Glutamatergic neuron (in vitro differentiated cells): ENCODE results near the gene TEX38. TPM values are rescaled to one million over a fixed set of nuclear protein-coding genes. Genes with fewer than 3 reads are reported as not detected.

Experiments used
- DNase-seq: peaks from one replicate; pipeline ENCODE4 v3.0.0; 2022
- H3K27ac Mint-ChIP-seq: one replicate; pipeline ENCODE4 v1.8.0; 2020; ENCODE audit warnings: mild to moderate bottlenecking, mixed read lengths, inconsistent platforms; ENCODE audit not compliant: unreplicated experiment
- H3K27me3 Mint-ChIP-seq: one replicate; pipeline ENCODE4 v1.8.0; 2020; ENCODE audit warnings: mild to moderate bottlenecking, moderate library complexity, mixed read lengths, inconsistent platforms; ENCODE audit not compliant: unreplicated experiment
- H3K36me3 Mint-ChIP-seq: one replicate; pipeline ENCODE4 v1.8.0; 2020; ENCODE audit warnings: mild to moderate bottlenecking, mixed read lengths, inconsistent platforms; ENCODE audit not compliant: unreplicated experiment
- H3K4me1 Mint-ChIP-seq: one replicate; pipeline ENCODE4 v1.8.0; 2020; ENCODE audit warnings: mild to moderate bottlenecking, low read depth, mixed read lengths, inconsistent platforms; ENCODE audit not compliant: unreplicated experiment
- H3K4me3 Mint-ChIP-seq: one replicate; pipeline ENCODE4 v1.8.0; 2020; ENCODE audit warnings: mild to moderate bottlenecking, mixed read lengths, inconsistent platforms; ENCODE audit not compliant: unreplicated experiment
- H3K9me3 Mint-ChIP-seq: one replicate; pipeline ENCODE4 v1.8.0; 2020; ENCODE audit warnings: mild to moderate bottlenecking, moderate library complexity, mixed read lengths, inconsistent platforms; ENCODE audit not compliant: unreplicated experiment
- CTCF ChIP-seq: fragments of 200-600 bp; sonication (generic); IDR thresholded peaks from one replicate; pipeline ENCODE4 v1.5.0; 2021; ENCODE audit not compliant: partially characterized antibody, unreplicated experiment
- total RNA-seq: library from RNA; stranded (reverse); fragmentation: NEBNext Ultra II Directional; extraction: Animal tissue kit (Norgen Biotek cat#: 25700); gene quantifications from one replicate; pipeline ENCODE4 v1.2.1, GENCODE V29; 2021; ENCODE audit not compliant: unreplicated experiment

Gene TEX38
- total RNA-seq, 1 donor from 2014 or later: not detected

GRCh38 chr1:46635205-46635604 is 36.4 kb upstream of the TEX38 start:
- no peak for DNase-seq
- no peak for TF ChIP-seq CTCF
- H3K36me3 Mint-ChIP-seq: no peaks in the 10 kb centered on the region
- H3K4me1 Mint-ChIP-seq: no peaks in the 10 kb centered on the region
- H3K27me3 Mint-ChIP-seq: no peaks in the 10 kb centered on the region
- H3K9me3 Mint-ChIP-seq: no peaks in the 10 kb centered on the region
- H3K4me3 Mint-ChIP-seq: no peak overlapping the region
- H3K27ac Mint-ChIP-seq: no peak overlapping the region

- DNase-seq: no peak
- Mint-ChIP-seq H3K4me1 (no peaks in the 10 kb centered on the region), H3K27me3 (no peaks in the 10 kb centered on the region), H3K27ac (no peak overlapping the region), H3K36me3 (no peaks in the 10 kb centered on the region), H3K9me3 (no peaks in the 10 kb centered on the region), H3K4me3 (no peak overlapping the region)
- TF ChIP-seq CTCF: no peak
Observed at GRCh38 chr1:46637444-46638083, 34.1 kb upstream of the TEX38 start.

GRCh38 chr1:46638921-46639320 is 32.7 kb upstream of the TEX38 start:
- no peak for TF ChIP-seq CTCF
- Mint-ChIP-seq H3K27ac (no peak overlapping the region), H3K4me1 (no peaks in the 10 kb centered on the region), H3K9me3 (no peaks in the 10 kb centered on the region), H3K36me3 (no peaks in the 10 kb centered on the region), H3K27me3 (no peaks in the 10 kb centered on the region), H3K4me3 (no peak overlapping the region)
- no peak for DNase-seq

- Mint-ChIP-seq H3K27ac (no peak overlapping the region), H3K4me3 (no peak overlapping the region), H3K27me3 (no peaks in the 10 kb centered on the region), H3K4me1 (no peaks in the 10 kb centered on the region), H3K9me3 (no peaks in the 10 kb centered on the region), H3K36me3 (no peaks in the 10 kb centered on the region)
- DNase-seq: no peak
- no peak for TF ChIP-seq CTCF
Observed at GRCh38 chr1:46639547-46639946, 32.1 kb upstream of the TEX38 start.

GRCh38 chr1:46642115-46642680 is 29.5 kb upstream of the TEX38 start:
- Mint-ChIP-seq H3K27ac (no peak overlapping the region), H3K4me3 (no peak overlapping the region), H3K9me3 (no peaks in the 10 kb centered on the region), H3K4me1 (no peaks in the 10 kb centered on the region), H3K27me3 (peaks cover 2% of the 10 kb centered on the region), H3K36me3 (peaks cover 6% of the 10 kb centered on the region)
- no peak for TF ChIP-seq CTCF
- no peak for DNase-seq
